GM21360 (cell line): ENCODE measurements around the gene MDC1.
A peak's percentile ranks its signal among the peaks of the same experiment; 100 is the strongest.

Experiments
- ATAC-seq: cut with Tn5 transposase; IDR thresholded peaks from one replicate; pipeline ENCODE4 v1.9.1; 2021; ENCODE audit warnings: mild to moderate bottlenecking, moderate library complexity; ENCODE audit not compliant: unreplicated experiment

The MDC1 gene

GRCh38 chr6:30748851-30749540, 31.9 kb upstream of the MDC1 start:
- no peak for ATAC-seq

DNA sequence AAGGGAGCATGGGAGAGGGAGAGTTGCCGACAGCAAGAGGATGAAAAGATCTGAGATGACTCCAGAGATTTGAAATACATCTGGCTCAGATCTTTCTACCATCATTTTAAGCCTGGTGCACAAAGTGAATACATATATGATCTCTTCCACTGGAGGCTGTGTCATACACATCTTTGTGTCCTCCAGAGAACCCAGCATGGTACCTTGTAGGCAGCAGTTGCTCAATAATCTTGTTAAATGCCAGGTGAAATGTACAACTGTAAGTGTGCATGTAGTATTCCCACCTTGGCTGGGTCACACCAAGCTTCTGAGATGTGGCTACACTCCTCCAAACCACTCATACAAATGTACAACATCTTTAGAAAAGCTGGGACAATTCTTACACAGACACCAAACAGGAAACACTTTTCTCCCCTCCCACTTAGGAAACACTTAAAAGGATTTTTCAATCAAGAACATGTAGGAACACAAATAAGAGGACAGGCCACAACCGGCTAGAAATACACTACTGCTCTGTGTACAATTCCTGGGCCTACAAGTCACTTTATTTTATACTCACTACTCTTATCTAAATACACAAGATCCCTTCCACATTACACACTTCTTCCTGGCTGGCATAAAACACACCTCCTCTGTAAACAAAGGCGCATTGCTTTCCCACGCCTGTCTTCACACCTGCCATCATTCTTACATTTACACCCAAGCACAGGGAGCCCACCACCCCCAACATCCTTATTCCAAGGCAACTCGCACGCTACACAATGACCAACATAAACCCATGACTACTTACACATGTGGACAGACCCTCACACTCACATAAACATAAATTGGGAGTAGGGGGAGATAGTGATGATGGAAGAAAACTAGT, 31.1 kb upstream of the MDC1 start:
- no peak for ATAC-seq

DNA sequence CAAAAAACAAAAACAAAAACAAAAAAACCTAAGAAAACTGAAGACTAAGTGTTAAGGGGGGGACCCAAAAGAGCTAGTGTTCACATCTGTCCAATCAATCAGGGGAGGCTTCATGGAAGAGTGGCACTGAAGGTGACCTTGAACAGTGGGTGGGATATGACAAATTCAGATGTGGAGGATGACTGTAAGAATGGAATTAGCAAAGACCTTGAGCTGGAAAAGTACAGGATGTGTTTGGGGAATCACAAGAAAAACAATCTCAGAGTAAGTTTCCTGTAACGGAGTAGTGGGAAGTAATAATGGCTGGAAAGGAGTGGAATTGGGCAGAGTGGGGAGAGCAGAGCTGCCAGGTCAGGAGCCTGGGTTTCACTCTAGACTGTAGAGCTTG, 30.2 kb upstream of the MDC1 start:
- ATAC-seq = no peak

- no peak for ATAC-seq
Measured at GRCh38 chr6:30744054-30744805, 27.1 kb upstream of the MDC1 start, which contains the start of gene IER3. Gene IER3 (minus strand): TSS chr6:30744547. CDS start chr6:30744518, 29 bp downstream.

GRCh38 chr6:30743099-30744053, 26.3 kb upstream of the MDC1 start:
- ATAC-seq = no peak

- ATAC-seq = peak; percentile 65
Measured at GRCh38 chr6:30742316-30743098, 25.4 kb upstream of the MDC1 start, which contains the start of gene FLOT1. Gene FLOT1 (minus strand): TSS chr6:30742687. CDS start chr6:30742189, 498 bp downstream.

- no peak for ATAC-seq
Measured at GRCh38 chr6:30741789-30742315, 24.8 kb upstream of the MDC1 start.

DNA sequence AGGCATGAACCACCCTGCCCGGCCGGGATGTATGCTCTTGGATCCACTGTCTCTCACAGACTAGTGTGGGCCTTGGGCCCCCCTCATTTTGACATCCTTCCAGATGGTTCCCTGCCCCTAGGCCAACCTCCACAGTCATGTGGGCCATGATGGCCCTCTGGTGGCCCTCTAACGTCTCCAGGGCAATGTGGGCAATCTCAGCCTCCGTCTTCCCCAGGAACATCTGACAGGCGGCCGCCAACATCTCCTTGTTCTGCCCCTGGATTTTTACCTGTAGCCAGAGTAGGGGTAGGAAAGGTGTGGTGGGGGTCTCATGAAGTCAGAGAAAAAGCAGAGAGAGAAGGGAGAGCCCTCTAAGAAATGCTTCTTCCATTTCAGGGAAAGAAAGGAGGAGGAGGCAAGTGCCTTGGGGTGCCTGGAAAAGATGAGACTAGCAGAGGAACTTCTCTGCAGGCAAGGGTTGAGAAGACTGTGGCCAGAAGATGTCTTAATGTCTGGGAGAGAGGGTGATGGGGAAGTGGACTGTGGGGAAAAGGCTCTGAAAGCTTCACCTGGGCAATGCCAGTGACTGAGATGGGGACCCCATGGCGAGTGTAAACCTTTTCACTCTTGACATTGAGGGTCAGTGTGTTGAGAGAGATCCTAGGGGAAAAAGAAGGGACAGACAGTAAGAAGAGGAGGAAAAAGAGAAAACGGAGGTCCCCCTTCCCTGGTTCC, 24.1 kb upstream of the MDC1 start:
- ATAC-seq = no peak

DNA sequence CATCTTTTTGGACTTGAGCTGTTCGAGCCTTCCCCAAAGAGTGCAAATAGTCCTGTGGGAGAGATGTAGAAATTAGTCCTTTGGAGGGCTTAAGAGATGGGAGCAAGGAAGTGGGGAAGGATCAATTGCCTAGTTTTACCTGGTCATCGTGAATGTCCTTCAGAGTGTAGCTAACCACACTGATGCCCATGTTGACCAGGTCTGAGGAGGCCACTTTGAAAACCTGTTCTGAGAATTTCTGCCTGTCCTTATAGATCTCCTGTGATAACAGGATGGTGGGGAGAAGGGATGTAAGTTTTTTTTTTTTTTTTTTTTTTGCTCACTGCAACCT, 23.4 kb upstream of the MDC1 start:
- no peak for ATAC-seq

GRCh38 chr6:30738532-30738931, 21.5 kb upstream of the MDC1 start:
- no peak for ATAC-seq

DNA sequence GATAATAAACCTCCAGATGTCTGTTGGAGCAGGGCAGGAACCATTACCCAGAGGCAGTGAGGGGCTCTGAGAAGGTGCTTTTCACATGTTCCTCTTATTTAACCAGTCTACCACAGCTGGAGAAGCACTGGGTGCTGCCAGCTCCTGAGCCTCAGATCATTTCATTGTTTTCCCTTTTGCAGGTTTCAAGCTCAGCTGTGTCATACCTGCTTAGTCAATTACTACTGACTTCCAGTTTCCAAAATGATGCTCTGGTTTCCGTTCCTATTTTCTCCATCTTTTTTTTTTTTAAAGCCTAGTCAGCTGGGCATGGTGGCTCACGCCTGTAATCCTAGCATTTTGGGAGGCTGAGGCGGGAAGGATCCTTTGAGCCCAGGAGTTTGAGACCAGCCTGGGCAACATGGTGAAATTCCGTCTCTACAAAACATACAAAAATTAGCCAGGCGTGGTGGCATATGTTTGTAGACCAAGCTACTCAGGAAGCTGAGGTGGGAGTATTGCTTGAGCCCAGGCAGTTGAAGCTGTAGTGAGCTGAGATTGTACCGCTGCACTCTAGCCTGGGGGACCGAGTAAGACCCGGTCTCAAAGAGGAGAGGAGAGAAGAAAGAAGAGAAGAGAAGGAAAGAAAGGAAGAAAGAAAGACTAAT, 18.7 kb upstream of the MDC1 start:
- no peak for ATAC-seq

- ATAC-seq = no peak
Measured at GRCh38 chr6:30732237-30732943, 15.3 kb upstream of the MDC1 start.

DNA sequence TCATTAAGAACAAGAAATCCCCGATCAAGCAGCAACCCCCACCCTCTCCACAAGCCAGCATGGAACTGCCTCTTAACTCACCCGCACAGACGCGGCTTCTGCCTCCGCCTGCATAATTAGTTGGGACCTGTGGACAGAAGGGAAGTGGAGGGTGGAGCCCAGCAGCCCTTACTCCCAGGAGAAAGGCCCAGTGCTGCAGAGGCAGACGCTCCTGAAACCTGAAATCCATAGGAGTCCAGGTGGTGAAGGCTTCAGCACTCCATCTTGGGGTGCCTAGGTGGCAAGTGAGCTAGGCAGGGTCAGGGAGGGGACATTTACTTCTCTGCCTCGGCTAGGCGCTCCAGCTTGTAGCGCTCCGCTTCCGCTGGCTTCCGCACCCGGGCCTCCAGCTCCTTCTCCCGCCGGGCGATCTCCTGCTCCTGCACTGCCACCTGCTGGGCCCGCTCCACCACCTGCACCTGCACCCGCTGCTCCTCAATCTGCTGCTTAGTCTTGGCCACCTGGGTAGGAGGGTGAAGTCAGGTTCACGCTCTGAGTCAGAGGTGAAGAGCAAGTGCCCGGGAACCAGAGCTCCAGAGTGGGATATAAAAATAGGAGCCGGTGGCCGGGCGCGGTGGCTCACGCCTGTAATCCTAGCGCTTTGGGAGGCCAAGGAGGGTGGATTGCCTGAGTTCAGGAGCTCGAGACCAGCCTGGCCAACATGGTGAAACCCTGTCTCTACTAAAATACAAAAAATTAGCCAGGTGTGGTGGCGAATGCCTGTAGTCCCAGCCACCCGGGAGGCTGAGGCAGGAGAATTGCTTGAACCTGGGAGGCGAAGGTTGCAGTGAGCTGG, 13.7 kb upstream of the MDC1 start:
- ATAC-seq = peak; percentile 54

DNA sequence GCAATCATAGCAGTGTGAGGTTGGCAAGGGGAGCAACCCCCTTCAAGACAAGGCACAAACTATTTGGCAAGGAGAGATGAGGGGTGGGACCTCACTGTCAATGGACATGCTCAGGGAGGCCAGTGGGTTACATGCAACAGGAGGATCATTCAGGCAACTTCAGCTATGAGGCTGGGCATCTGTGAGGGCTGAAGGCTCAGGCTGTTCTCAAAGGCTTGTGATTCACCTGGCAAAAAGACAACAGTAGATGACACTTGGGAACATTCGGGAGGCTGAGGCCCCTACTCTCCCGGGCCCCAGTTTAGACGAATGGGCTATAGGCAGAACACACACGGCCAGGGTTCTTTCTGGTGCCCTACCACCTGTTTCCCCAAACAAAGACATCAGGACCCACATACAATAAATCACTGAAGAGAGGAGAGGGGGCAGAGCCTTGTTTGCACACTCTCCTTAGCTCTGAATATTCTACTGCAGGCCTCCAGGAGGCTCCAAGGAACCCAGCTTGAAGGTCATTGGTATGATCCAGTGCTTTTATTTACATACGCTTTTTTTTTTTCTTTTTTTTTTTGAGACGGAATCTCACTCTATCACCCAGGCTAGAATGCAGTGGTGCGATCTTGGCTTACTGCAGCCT, 11.0 kb upstream of the MDC1 start:
- no peak for ATAC-seq

- ATAC-seq = no peak
Measured at GRCh38 chr6:30726506-30727413, 9.7 kb upstream of the MDC1 start.
